AG04450 (cell line): ENCODE results near the gene TXLNG. TPM values are rescaled to one million over a fixed set of nuclear protein-coding genes. Genes with fewer than 3 reads are reported as not detected.
"Not testable (repeated sequence)": the region's sequence is repeated elsewhere in the genome, so short reads cannot be mapped to it uniquely, and the experiment has no call there.

Source experiments
- CTCF ChIA-PET: fragments of 300-600, 350-600 bp; formaldehyde crosslinking; extraction: SDS; loops from one replicate; lab custom pipeline; 2022; ENCODE audit warnings: antibody characterized with exemption, inconsistent platforms; lab: Charles Lee
- POLR2A ChIA-PET: fragments of 350-600 bp; formaldehyde crosslinking; extraction: SDS; loops from one replicate; lab custom pipeline; 2021; ENCODE audit warnings: antibody characterized with exemption, inconsistent platforms; lab: Yijun Ruan, JAX
- DNase-seq: peaks from one replicate; pipeline ENCODE4 v3.0.0-alpha.2; 2011; ENCODE audit warnings: low read depth, low spot score
- H3K27ac ChIP-seq: one replicate; pipeline ENCODE4 v1.5.1; 2012; ENCODE audit warnings: low read depth, low read length, control low read depth
- H3K27me3 ChIP-seq: one replicate; pipeline ENCODE4 v1.6.0; 2012; ENCODE audit warnings: low read length; ENCODE audit not compliant: control insufficient read depth, insufficient read depth
- H3K4me3 ChIP-seq: 2 replicates; pipeline ENCODE4 v1.5.1; 2011; ENCODE audit warnings: mild to moderate bottlenecking, low read depth, low read length, control low read depth
- H3K9me3 ChIP-seq: 2 replicates; pipeline ENCODE4 v1.5.1; 2012; ENCODE audit warnings: low read length; ENCODE audit not compliant: control insufficient read depth, insufficient read depth
- CTCF ChIP-seq: IDR thresholded peaks from 2 replicates; pipeline ENCODE4 v1.5.1; 2011; ENCODE audit warnings: low read depth, low read length, control low read depth, inconsistent platforms
- polyA plus RNA-seq: library from polyadenylated mRNA; depleted of rRNA; stranded (reverse); fragments of >200 nt; gene quantifications from 2 replicates; pipeline ENCODE4 v1.2.3, GENCODE V29; 2011

The TXLNG gene
- polyA plus RNA-seq, 1 experiment, result 15.4 TPM

DNA sequence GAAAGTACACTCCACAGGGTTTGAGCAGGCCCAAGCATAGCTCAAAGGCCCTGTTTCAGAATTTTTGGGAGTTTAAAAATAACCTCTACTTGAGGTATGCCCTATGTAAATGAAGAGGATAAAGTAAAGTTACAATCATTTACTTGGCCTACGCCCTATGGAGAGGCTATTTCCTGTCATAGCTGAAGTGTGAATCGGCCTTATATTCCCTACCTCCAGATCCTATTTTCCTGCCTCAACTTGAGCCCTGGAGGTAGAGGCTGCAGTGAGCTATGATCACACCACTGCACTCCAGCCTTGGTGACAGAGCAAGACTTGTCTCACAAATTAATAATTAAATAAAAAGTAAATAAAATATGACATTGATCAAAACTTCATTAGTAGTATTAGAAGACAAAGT is 11.5 kb upstream of the TXLNG start:
- H3K4me3 ChIP-seq, result no peak overlapping the region
- ChIA-PET POLR2A (no interaction called here), CTCF (no interaction called here)
- H3K27me3 ChIP-seq, result no peaks in the 10 kb centered on the region
- H3K9me3 ChIP-seq, result no peaks in the 10 kb centered on the region
- no peak overlapping the region for H3K27ac ChIP-seq
- TF ChIP-seq CTCF, result no peak
- no peak for DNase-seq

- no peaks in the 10 kb centered on the region for H3K9me3 ChIP-seq
- no peak overlapping the region for H3K27ac ChIP-seq
- POLR2A ChIA-PET, result no interaction called here
- no peak for DNase-seq
- no peaks in the 10 kb centered on the region for H3K27me3 ChIP-seq
- CTCF ChIA-PET, result no interaction called here
- TF ChIP-seq CTCF, result no peak
- no peak overlapping the region for H3K4me3 ChIP-seq
Observed at GRCh38 chrX:16778545-16778944, 7.7 kb upstream of the TXLNG start.

DNA sequence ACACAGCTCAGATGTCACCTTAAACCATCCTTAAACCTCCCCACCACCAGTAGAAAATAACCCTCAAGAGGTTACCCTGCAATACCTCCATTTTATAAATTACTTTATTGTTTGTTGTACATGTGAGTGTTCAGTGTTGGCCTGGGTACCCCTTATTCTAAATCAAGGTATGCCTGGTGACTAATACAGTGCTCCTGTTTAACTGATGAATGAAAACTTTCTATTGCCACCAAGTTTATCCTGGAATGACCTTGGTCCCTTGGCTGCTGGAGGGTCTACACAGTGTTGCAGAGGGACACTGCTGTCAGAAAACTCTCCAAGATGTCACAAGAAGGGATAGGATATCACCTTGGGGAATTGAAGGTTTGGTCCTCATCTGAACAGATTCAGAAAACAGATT is 7.3 kb upstream of the TXLNG start:
- Histone ChIP-seq H3K27me3 (no peaks in the 10 kb centered on the region), H3K4me3 (no peak overlapping the region), H3K27ac (no peak overlapping the region), H3K9me3 (no peaks in the 10 kb centered on the region)
- POLR2A ChIA-PET, result no interaction called here
- TF ChIP-seq CTCF, result no peak
- CTCF ChIA-PET, result no interaction called here
- no peak for DNase-seq

GRCh38 chrX:16779815-16780214 is 6.5 kb upstream of the TXLNG start:
- DNase-seq, POLR2A ChIA-PET, H3K27ac ChIP-seq, H3K4me3 ChIP-seq, CTCF ChIA-PET, H3K27me3 ChIP-seq, H3K9me3 ChIP-seq: not testable (repeated sequence)

DNA sequence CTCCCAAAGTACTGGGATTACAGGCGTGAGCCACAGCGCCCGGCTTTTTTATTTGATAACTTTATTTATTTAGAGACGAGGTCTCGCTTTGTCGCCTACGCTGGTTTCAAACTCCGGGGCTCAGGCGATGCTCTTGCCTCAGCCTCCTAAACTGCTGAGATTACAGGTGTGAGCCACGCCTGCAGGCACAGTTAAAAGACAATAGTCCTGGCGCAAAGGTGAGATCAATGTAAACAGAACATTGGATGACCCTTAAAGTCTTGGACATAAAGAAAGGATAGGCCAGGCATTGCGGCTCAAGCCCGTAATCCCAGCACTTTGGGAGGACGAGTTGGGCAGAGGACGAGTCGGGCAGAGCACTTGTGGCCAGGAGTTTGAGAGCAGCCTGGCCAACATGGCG is 2.8 kb upstream of the TXLNG start:
- H3K27ac ChIP-seq, result no peak overlapping the region
- ChIA-PET CTCF (no interaction called here), POLR2A (no interaction called here)

GRCh38 chrX:16784440-16784839 is 1.8 kb upstream of the TXLNG start:
- H3K4me3 ChIP-seq, POLR2A ChIA-PET, H3K27ac ChIP-seq, H3K9me3 ChIP-seq, DNase-seq, CTCF ChIA-PET, H3K27me3 ChIP-seq: not testable (repeated sequence)

More for the DNA sequence above, 2.8 kb upstream of the TXLNG start:
- H3K27me3 ChIP-seq, result no peaks in the 10 kb centered on the region
- no peak overlapping the region for H3K4me3 ChIP-seq
- no peaks in the 10 kb centered on the region for H3K9me3 ChIP-seq
- TF ChIP-seq CTCF, result no peak
- DNase-seq, result no peak
